DOHH2 (cell line): Measurements from ENCODE around the gene PDILT.

Experiments
- EZH2phosphoT487 ChIP-seq: fragments of 200-600 bp; sonication (generic); IDR thresholded peaks from 2 replicates; pipeline ENCODE4 v1.6.1; 2017; ENCODE audit warnings: borderline replicate concordance, mild to moderate bottlenecking, antibody characterized with exemption, low read length, moderate library complexity, mixed read lengths
- TF ChIP-seq, protein P1 (sequence below): fragments of 200-600 bp; sonication (generic); IDR thresholded peaks from one replicate; pipeline ENCODE4 v1.5.1; 2014; ENCODE audit warnings: antibody characterized with exemption, mild to moderate bottlenecking, low read depth, low read length; ENCODE audit not compliant: poor library complexity, severe bottlenecking

DNA sequence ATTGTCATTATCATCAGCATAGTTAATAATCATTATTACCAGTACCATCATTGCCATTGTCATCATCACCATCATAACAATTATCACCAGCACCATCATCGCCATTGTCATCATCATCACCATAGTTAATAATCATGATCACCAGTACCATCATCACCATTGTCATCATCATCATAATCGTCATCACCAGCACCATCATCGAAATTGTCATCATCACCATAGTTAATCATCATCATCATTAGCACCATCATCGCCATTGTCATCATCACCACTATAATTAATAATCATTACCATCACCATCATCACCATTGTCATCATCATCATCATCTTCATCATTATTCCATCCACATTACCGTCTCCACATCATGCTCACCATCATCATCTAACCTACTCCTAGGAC lies 13.5 kb downstream of the PDILT start:
- TF ChIP-seq, protein P1, sequence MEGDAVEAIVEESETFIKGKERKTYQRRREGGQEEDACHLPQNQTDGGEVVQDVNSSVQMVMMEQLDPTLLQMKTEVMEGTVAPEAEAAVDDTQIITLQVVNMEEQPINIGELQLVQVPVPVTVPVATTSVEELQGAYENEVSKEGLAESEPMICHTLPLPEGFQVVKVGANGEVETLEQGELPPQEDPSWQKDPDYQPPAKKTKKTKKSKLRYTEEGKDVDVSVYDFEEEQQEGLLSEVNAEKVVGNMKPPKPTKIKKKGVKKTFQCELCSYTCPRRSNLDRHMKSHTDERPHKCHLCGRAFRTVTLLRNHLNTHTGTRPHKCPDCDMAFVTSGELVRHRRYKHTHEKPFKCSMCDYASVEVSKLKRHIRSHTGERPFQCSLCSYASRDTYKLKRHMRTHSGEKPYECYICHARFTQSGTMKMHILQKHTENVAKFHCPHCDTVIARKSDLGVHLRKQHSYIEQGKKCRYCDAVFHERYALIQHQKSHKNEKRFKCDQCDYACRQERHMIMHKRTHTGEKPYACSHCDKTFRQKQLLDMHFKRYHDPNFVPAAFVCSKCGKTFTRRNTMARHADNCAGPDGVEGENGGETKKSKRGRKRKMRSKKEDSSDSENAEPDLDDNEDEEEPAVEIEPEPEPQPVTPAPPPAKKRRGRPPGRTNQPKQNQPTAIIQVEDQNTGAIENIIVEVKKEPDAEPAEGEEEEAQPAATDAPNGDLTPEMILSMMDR: no peak
- TF ChIP-seq EZH2phosphoT487: no peak
